ENCODE measurements around the gene MICAL3.

GRCh38 chr22:17924076-17924475 lies 100.3 kb downstream of the MICAL3 start:
- TF ChIP-seq CTCF (IDR thresholded peaks at IDR 0.05) (no peak), EZH2phosphoT487 (IDR thresholded peaks at IDR 0.05) (no peak), EZH2 (IDR thresholded peaks at IDR 0.05) (no peak)

Measured in neural progenitor cell (in vitro differentiated cells).